H9 (cell line): ENCODE results near the gene DGKD. TPM values are rescaled to one million over a fixed set of nuclear protein-coding genes. Genes with fewer than 3 reads are reported as not detected.

Experiments
- DNase-seq: peaks from one replicate; pipeline ENCODE4 v3.0.0-alpha.2; 2017
- H2AFZ ChIP-seq: one replicate; pipeline ENCODE4 v1.6.1; 2013; ENCODE audit warnings: mild to moderate bottlenecking, low read length, control low read depth, moderate library complexity
- H2AK5ac ChIP-seq: 2 replicates; pipeline ENCODE4 v1.6.1; 2013; ENCODE audit warnings: low read length, control low read depth, mixed read lengths; ENCODE audit not compliant: insufficient read length
- H2BK120ac ChIP-seq: one replicate; pipeline ENCODE4 v1.6.1; 2013; ENCODE audit warnings: low read depth, mild to moderate bottlenecking, low read length, control low read depth, inconsistent platforms; ENCODE audit not compliant: poor library complexity, severe bottlenecking
- H2BK12ac ChIP-seq: 2 replicates; pipeline ENCODE4 v1.6.1; 2013; ENCODE audit warnings: low read length, control low read depth, mixed read lengths, low read depth; ENCODE audit not compliant: insufficient read length
- H2BK15ac ChIP-seq: 2 replicates; pipeline ENCODE4 v1.6.1; 2013; ENCODE audit warnings: low read depth, low read length, control low read depth
- H2BK20ac ChIP-seq: one replicate; pipeline ENCODE4 v1.6.1; 2013; ENCODE audit warnings: low read depth, mild to moderate bottlenecking, low read length, control low read depth, inconsistent platforms; ENCODE audit not compliant: poor library complexity, severe bottlenecking
- H2BK5ac ChIP-seq: 2 replicates; pipeline ENCODE4 v1.6.1; 2013; ENCODE audit warnings: low read length, control low read depth, mixed read lengths; ENCODE audit not compliant: insufficient read length
- H3K14ac ChIP-seq: 2 replicates; pipeline ENCODE4 v1.6.1; 2013; ENCODE audit warnings: low read length, control low read depth; ENCODE audit not compliant: insufficient read depth
- H3K18ac ChIP-seq: 2 replicates; pipeline ENCODE4 v1.6.1; 2013; ENCODE audit warnings: low read depth, mild to moderate bottlenecking, mixed read lengths, low read length, control low read depth; ENCODE audit not compliant: insufficient read length
- H3K23ac ChIP-seq: 2 replicates; pipeline ENCODE4 v1.6.1; 2013; ENCODE audit warnings: low read length, control low read depth, mixed read lengths, low read depth; ENCODE audit not compliant: insufficient read length
- H3K23me2 ChIP-seq: 2 replicates; pipeline ENCODE4 v1.6.1; 2013; ENCODE audit warnings: low read depth, mild to moderate bottlenecking, mixed read lengths, low read length, control low read depth; ENCODE audit not compliant: insufficient read length, poor library complexity, severe bottlenecking
- H3K27ac ChIP-seq: 2 replicates; pipeline ENCODE4 v1.5.1; 2013; ENCODE audit warnings: low read length, control low read depth, mixed read lengths, low read depth; ENCODE audit not compliant: insufficient read length
- H3K27me3 ChIP-seq: 2 replicates; pipeline ENCODE4 v1.6.1; 2013; ENCODE audit warnings: low read length, control low read depth, inconsistent platforms; ENCODE audit not compliant: insufficient read depth
- H3K4ac ChIP-seq: 2 replicates; pipeline ENCODE4 v1.6.1; 2013; ENCODE audit warnings: low read depth, mild to moderate bottlenecking, control low read depth, inconsistent platforms, low read length, moderate library complexity
- H3K4me1 ChIP-seq: 2 replicates; pipeline ENCODE4 v1.6.1; 2013; ENCODE audit warnings: low read length, control low read depth, inconsistent platforms; ENCODE audit not compliant: insufficient read depth
- H3K4me2 ChIP-seq: 2 replicates; pipeline ENCODE4 v1.6.1; 2013; ENCODE audit warnings: low read length, control low read depth, mixed read lengths; ENCODE audit not compliant: insufficient read length, insufficient read depth
- H3K56ac ChIP-seq: 2 replicates; pipeline ENCODE4 v1.6.1; 2013; ENCODE audit warnings: low read depth, mild to moderate bottlenecking, mixed read lengths, low read length, control low read depth; ENCODE audit not compliant: insufficient read length
- H3K79me1 ChIP-seq: 2 replicates; pipeline ENCODE4 v1.6.1; 2013; ENCODE audit warnings: low read depth, mild to moderate bottlenecking, moderate library complexity, low read length, control low read depth, inconsistent platforms; ENCODE audit not compliant: insufficient read depth, poor library complexity, severe bottlenecking
- H3K79me2 ChIP-seq: 2 replicates; pipeline ENCODE4 v1.6.1; 2013; ENCODE audit warnings: low read length, control low read depth, inconsistent platforms; ENCODE audit not compliant: insufficient read depth
- H3K9ac ChIP-seq: 2 replicates; pipeline ENCODE4 v1.6.1; 2013; ENCODE audit warnings: low read length, control low read depth, mixed read lengths; ENCODE audit not compliant: insufficient read length; ENCODE audit errors: extremely low read depth
- H3K9me3 ChIP-seq: one replicate; pipeline ENCODE4 v1.6.1; 2013; ENCODE audit warnings: low read depth, low read length, inconsistent platforms; ENCODE audit not compliant: control insufficient read depth
- H3T11ph ChIP-seq: one replicate; pipeline ENCODE4 v1.6.1; 2013; ENCODE audit warnings: mild to moderate bottlenecking, low read length, control low read depth, inconsistent platforms
- H4K20me1 ChIP-seq: one replicate; pipeline ENCODE4 v1.6.1; 2013; ENCODE audit not compliant: control insufficient read depth, insufficient read length, insufficient read depth
- H4K5ac ChIP-seq: 2 replicates; pipeline ENCODE4 v1.6.1; 2013; ENCODE audit warnings: low read depth, mild to moderate bottlenecking, mixed read lengths, low read length, control low read depth; ENCODE audit not compliant: insufficient read length
- H4K8ac ChIP-seq: replicated peaks from 2 replicates; pipeline ENCODE4 v1.6.1; 2013; ENCODE audit warnings: low read length, control low read depth, mixed read lengths, low read depth; ENCODE audit not compliant: insufficient read length
- H4K91ac ChIP-seq: 2 replicates; pipeline ENCODE4 v1.6.1; 2013; ENCODE audit warnings: low read depth, mild to moderate bottlenecking, moderate library complexity, mixed read lengths, low read length, control low read depth; ENCODE audit not compliant: insufficient read length
- H3K27ac Mint-ChIP-seq, 3 experiments: 2 replicates in 2 of 3; 3 replicates in 1 of 3; pipeline ENCODE4 v1.8.0; 2020 to 2021; ENCODE audit warnings: mixed read lengths in 3 of 3, mild to moderate bottlenecking in 1 of 3, moderate library complexity in 1 of 3
- H3K27me3 Mint-ChIP-seq: 2 replicates; pipeline ENCODE4 v1.8.0; 2021; ENCODE audit warnings: low read depth, mild to moderate bottlenecking, moderate library complexity, mixed read lengths
- H3K36me3 Mint-ChIP-seq, 3 experiments: 2 replicates in 2 of 3; 3 replicates in 1 of 3; pipeline ENCODE4 v1.8.0; 2020 to 2021; ENCODE audit warnings: low read depth in 3 of 3, mixed read lengths in 3 of 3; ENCODE audit not compliant: insufficient read depth in 1 of 3
- H3K4me1 Mint-ChIP-seq, 2 experiments: 2 replicates each; pipeline ENCODE4 v1.8.0; 2020; ENCODE audit warnings: mixed read lengths in 2 of 2
- H3K4me3 Mint-ChIP-seq, 2 experiments: 2 replicates in 1 of 2; 3 replicates in 1 of 2; pipeline ENCODE4 v1.8.0; 2020 to 2021; ENCODE audit warnings: mild to moderate bottlenecking in 2 of 2, mixed read lengths in 2 of 2, moderate library complexity in 1 of 2
- H3K9me3 Mint-ChIP-seq, 2 experiments: 2 replicates in 1 of 2; 3 replicates in 1 of 2; pipeline ENCODE4 v1.8.0; 2020; ENCODE audit warnings: mild to moderate bottlenecking in 2 of 2, mixed read lengths in 2 of 2, moderate library complexity in 1 of 2
- CTCF ChIP-seq: fragments of 200-600 bp; sonication (generic); conservative IDR thresholded peaks from 3 replicates; pipeline ENCODE4 v1.8.0; 2021; ENCODE audit warnings: antibody characterized with exemption, mild to moderate bottlenecking
- WGBS: extraction: QIAGEN DNeasy Blood & Tissue Kit; methylation state at CpG from one replicate; pipeline ENCODE4 v1.1.7; 2013; ENCODE audit warnings: missing lambda C conversion rate, low lambda C conversion rate, mixed read lengths; ENCODE audit not compliant: insufficient read length; ENCODE audit errors: extremely low coverage; 5-methylcytosine and 5-hydroxymethylcytosine counted together
- total RNA-seq: library from RNA; stranded (reverse); gene quantifications from 2 replicates; pipeline ENCODE4 v1.2.1, GENCODE V29; 2021

Gene DGKD
- total RNA-seq, 1 experiment from 2014 or later, result 20.7 TPM

- no peaks in the 10 kb centered on the region for H4K20me1 ChIP-seq
- no peak overlapping the region for H3K9ac ChIP-seq
- H3K9me3 ChIP-seq, result no peaks in the 10 kb centered on the region
- H3K4me3 Mint-ChIP-seq, result no peak overlapping the region
- peaks cover 4 to 6% of the 10 kb centered on the region in 2 experiments; a peak in 1 of 4 replicates for H3K4me1 Mint-ChIP-seq
- H2BK12ac ChIP-seq, result no peak overlapping the region
- no peak overlapping the region for H3K27ac Mint-ChIP-seq
- no peak for TF ChIP-seq CTCF
- no peak overlapping the region for H2AK5ac ChIP-seq
- DNase-seq, result no peak
- H3K23ac ChIP-seq, result no peak overlapping the region
- H2BK15ac ChIP-seq, result no peak overlapping the region
- WGBS, result no CpG with 5 or more reads among the region's 9 CpGs
- no peak overlapping the region for H4K8ac ChIP-seq
- H3K79me2 ChIP-seq, result no peaks in the 10 kb centered on the region
- no peak overlapping the region for H2BK5ac ChIP-seq
- H3K56ac ChIP-seq, result no peak overlapping the region
- no peaks in the 10 kb centered on the region for H3K27me3 ChIP-seq
- H3K36me3 Mint-ChIP-seq, result no peaks in the 10 kb centered on the region; a peak in 1 of 7 replicates
- H4K5ac ChIP-seq, result no peak overlapping the region
- peaks cover 60% of the 10 kb centered on the region for H3K27me3 Mint-ChIP-seq
- H3T11ph ChIP-seq, result no peak overlapping the region
- H3K9me3 Mint-ChIP-seq, result peaks cover under 1% of the 10 kb centered on the region in 2 experiments; a peak in 1 of 5 replicates
- H3K4me1 ChIP-seq, result no peaks in the 10 kb centered on the region
- H3K4ac ChIP-seq, result no peak overlapping the region
- H3K18ac ChIP-seq, result no peak overlapping the region
- H3K79me1 ChIP-seq, result no peaks in the 10 kb centered on the region
- no peak overlapping the region for H3K4me2 ChIP-seq
- no peak overlapping the region for H2BK20ac ChIP-seq
- no peak overlapping the region for H4K91ac ChIP-seq
- no peaks in the 10 kb centered on the region for H3K23me2 ChIP-seq
- no peak overlapping the region for H2BK120ac ChIP-seq
- H3K27ac ChIP-seq, result no peak overlapping the region
- H3K14ac ChIP-seq, result no peak overlapping the region; the same call in 1 of the 2 replicates
- no peak overlapping the region for H2AFZ ChIP-seq
Measured at GRCh38 chr2:233346930-233347329, 7.4 kb upstream of the DGKD start.
